HCT116 (cell line): ENCODE results near the gene DOCK4. TPM values are rescaled to one million over a fixed set of nuclear protein-coding genes. Genes with fewer than 3 reads are reported as not detected.

Experiments
- ATAC-seq: fragments of 200-7000 bp; cut with Tn5 transposase; 2 replicates; pipeline ENCODE4 v1.9.1; 2020; ENCODE audit warnings: mild to moderate bottlenecking, moderate library complexity
- BruUV-seq: library from RNA; stranded (reverse); fragments of 400-500 nt; replicated peaks from 2 replicates; lab custom pipeline; 2021; lab: Mats Ljungman, UMichigan
- CTCF ChIA-PET: fragments of 300-600 bp; sonication (Branson Sonifier 250); formaldehyde crosslinking; loops from one replicate; lab custom pipeline; 2021; ENCODE audit warnings: antibody characterized with exemption; lab: Charles Lee
- POLR2A ChIA-PET: fragments of 300-600, 350-600 bp; sonication (Branson Sonifier 250); formaldehyde crosslinking; loops from one replicate; lab custom pipeline; 2021; ENCODE audit warnings: antibody characterized with exemption; lab: Charles Lee
- RAD21 ChIA-PET, 2 experiments: fragments of 300-600 bp; sonication (Branson Sonifier 250); formaldehyde crosslinking; loops; one replicate each; lab custom pipeline; 2023; ENCODE audit warnings: low total read pairs in 2 of 2; ENCODE audit not compliant: uncharacterized antibody in 2 of 2, unreplicated experiment in 2 of 2, low non-redundant PET in 1 of 2; lab: Charles Lee
- DNase-seq: peaks from one replicate; pipeline ENCODE4 v3.0.0-alpha.2; 2010; ENCODE audit warnings: low read depth, low spot score
- H2AFZ ChIP-seq: fragments of 200-600 bp; shearing (Covaris generic), sonication (generic); 2 replicates; pipeline ENCODE4 v1.6.1; 2017; ENCODE audit warnings: low read depth, mixed run types, mixed read lengths, antibody characterized with exemption, low read length; ENCODE audit not compliant: poor library complexity, severe bottlenecking
- H3K27ac ChIP-seq: 2 replicates; pipeline ENCODE4 v1.5.1; 2012; ENCODE audit warnings: low read depth, low read length
- H3K27me3 ChIP-seq: fragments of 200-600 bp; sonication (generic); 2 replicates; pipeline ENCODE4 v1.6.1; 2016; ENCODE audit warnings: mixed run types, low read length, mixed read lengths; ENCODE audit not compliant: insufficient read depth
- H3K36me3 ChIP-seq, 2 experiments: fragments of 200-500 bp in 1 of 2; fragments of 200-600 bp in 1 of 2; sonication (Bioruptor generic) in 1 of 2; sonication (generic) in 1 of 2; 2 replicates each; pipeline versions ENCODE4 v1.5.1 to v1.6.1; 2014 to 2016; ENCODE audit warnings: low read length in 2 of 2, inconsistent platforms in 1 of 2, mixed read lengths in 1 of 2, mixed run types in 1 of 2; ENCODE audit not compliant: insufficient read depth in 2 of 2, control insufficient read depth in 1 of 2
- H3K4me1 ChIP-seq, 2 experiments: fragments of 200-600 bp in 1 of 2; sonication (generic) in 1 of 2; 2 replicates each; pipeline versions ENCODE4 v1.5.1 to v1.6.1; 2012 to 2017; ENCODE audit warnings: low read length in 2 of 2, inconsistent platforms in 1 of 2, mild to moderate bottlenecking in 1 of 2, mixed read lengths in 1 of 2, mixed run types in 1 of 2, moderate library complexity in 1 of 2; ENCODE audit not compliant: insufficient read depth in 2 of 2, control insufficient read depth in 1 of 2
- H3K4me2 ChIP-seq: fragments of 200-600 bp; sonication (generic); 2 replicates; pipeline ENCODE4 v1.6.1; 2017; ENCODE audit warnings: mixed run types, low read length, mixed read lengths
- H3K4me3 ChIP-seq, 2 experiments: fragments of 200-600 bp in 1 of 2; sonication (generic) in 1 of 2; replicated peaks in 1 of 2; 2 replicates each; pipeline ENCODE4 v1.5.1; 2011 to 2016; ENCODE audit warnings: low read length in 2 of 2, control low read depth in 1 of 2, low read depth in 1 of 2, mild to moderate bottlenecking in 1 of 2, mixed read lengths in 1 of 2, mixed run types in 1 of 2
- H3K79me2 ChIP-seq: fragments of 200-600 bp; sonication (generic); 2 replicates; pipeline ENCODE4 v1.6.1; 2017; ENCODE audit warnings: mild to moderate bottlenecking, mixed run types, low read length, moderate library complexity, mixed read lengths; ENCODE audit not compliant: insufficient read depth
- H3K9ac ChIP-seq: fragments of 200-600 bp; sonication (generic); 2 replicates; pipeline ENCODE4 v1.6.1; 2016; ENCODE audit warnings: low read length, mixed read lengths
- H3K9me2 ChIP-seq: fragments of 200-600 bp; sonication (generic), shearing (Covaris generic); 2 replicates; pipeline ENCODE4 v1.6.1; 2017; ENCODE audit warnings: mixed run types, mild to moderate bottlenecking, moderate library complexity; ENCODE audit not compliant: insufficient read depth
- H3K9me3 ChIP-seq, 2 experiments: fragments of 200-500 bp in 1 of 2; fragments of 200-600 bp in 1 of 2; sonication (Bioruptor generic) in 1 of 2; sonication (generic) in 1 of 2; 2 replicates each; pipeline ENCODE4 v1.6.1; 2014 to 2017; ENCODE audit warnings: low read length in 2 of 2, mixed read lengths in 2 of 2, inconsistent platforms in 1 of 2, low read depth in 1 of 2, mild to moderate bottlenecking in 1 of 2, mixed run types in 1 of 2, moderate library complexity in 1 of 2; ENCODE audit not compliant: control insufficient read depth in 1 of 2, insufficient read depth in 1 of 2
- H4K20me1 ChIP-seq: fragments of 200-600 bp; sonication (generic), shearing (Covaris generic); 2 replicates; pipeline ENCODE4 v1.6.1; 2017; ENCODE audit warnings: mixed run types, mild to moderate bottlenecking, moderate library complexity; ENCODE audit not compliant: insufficient read depth
- CEBPB ChIP-seq: IDR thresholded peaks from 2 replicates; pipeline ENCODE4 v1.6.1; 2012; ENCODE audit warnings: low read depth
- FOSL1 ChIP-seq: IDR thresholded peaks from 2 replicates; pipeline ENCODE4 v1.6.1; 2012; ENCODE audit warnings: low read depth
- JUND ChIP-seq: IDR thresholded peaks from 2 replicates; pipeline ENCODE4 v1.6.1; 2012
- POLR2AphosphoS5 ChIP-seq: IDR thresholded peaks from 2 replicates; pipeline ENCODE4 v1.6.1; 2011; ENCODE audit warnings: mild to moderate bottlenecking, low read depth, low read length, moderate library complexity
- RAD21 ChIP-seq: IDR thresholded peaks from 2 replicates; pipeline ENCODE4 v1.6.1; 2012; ENCODE audit warnings: low read depth, mild to moderate bottlenecking
- SIN3A ChIP-seq: IDR thresholded peaks from 2 replicates; pipeline ENCODE4 v1.6.1; 2012; ENCODE audit warnings: low read depth
- SRF ChIP-seq: IDR thresholded peaks from 2 replicates; pipeline ENCODE4 v1.6.1; 2012; ENCODE audit warnings: low read depth
- TCF7L2 ChIP-seq: IDR thresholded peaks from 2 replicates; pipeline ENCODE4 v1.7.0; 2011; ENCODE audit warnings: borderline replicate concordance, inconsistent platforms; ENCODE audit not compliant: insufficient read depth, insufficient read length; ENCODE audit errors: extremely low read depth
- YY1 ChIP-seq: IDR thresholded peaks from 2 replicates; pipeline ENCODE4 v1.6.1; 2011; ENCODE audit warnings: low read length, low read depth, moderate library complexity, mild to moderate bottlenecking; ENCODE audit not compliant: insufficient replicate concordance; ENCODE audit errors: extremely low read depth
- ZFX ChIP-seq: fragments of 450-650 bp; IDR thresholded peaks from 2 replicates; pipeline ENCODE4 v1.6.1; 2017
- ZNF274 ChIP-seq: fragments of 200-500 bp; sonication (Bioruptor generic); IDR thresholded peaks from 2 replicates; pipeline ENCODE4 v1.6.1; 2014; ENCODE audit warnings: mild to moderate bottlenecking, low read depth, low read length, inconsistent platforms
- intact Hi-C: fragments of 100-400 bp; cut with micrococcal nuclease; formaldehyde crosslinking; loops from 2 replicates; pipeline ENCODE4 v1.10.0; 2022
- total RNA-seq: library from RNA; stranded (reverse); gene quantifications from one replicate; pipeline ENCODE4 v1.2.1, GENCODE V29; 2021; ENCODE audit not compliant: unreplicated experiment
- TF ChIP-seq, protein P1 (sequence below): IDR thresholded peaks from 2 replicates; pipeline ENCODE4 v1.6.1; 2012; ENCODE audit warnings: low read depth

DOCK4 gene
- total RNA-seq, 1 experiment from 2014 or later, result 2.2 TPM

DNA sequence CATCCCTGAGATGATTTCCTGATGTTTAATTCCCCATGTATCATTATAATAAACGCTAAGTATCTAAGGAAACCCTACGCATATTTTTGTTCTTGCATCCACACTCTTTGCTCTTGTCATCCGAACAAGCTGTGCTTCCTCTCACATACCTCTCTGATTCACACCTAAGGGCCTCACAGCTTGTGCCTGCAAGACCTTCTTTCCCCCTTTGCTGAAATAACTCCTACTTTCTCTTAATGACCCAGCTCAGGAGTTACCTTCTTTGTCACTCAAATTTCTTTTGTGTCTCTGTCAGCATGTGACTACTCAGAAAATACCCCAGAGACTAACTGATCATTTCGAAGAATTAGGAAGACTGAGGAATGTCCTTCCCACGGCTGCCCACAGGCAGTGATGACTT, 434.6 kb downstream of the DOCK4 start:
- H3K4me2 ChIP-seq, result no peak overlapping the region
- intact Hi-C loops, result no loop called here
- no peaks in the 10 kb centered on the region for H3K9me3 ChIP-seq
- no peaks in the 10 kb centered on the region for H3K36me3 ChIP-seq
- no TSS peak for BruUV-seq
- DNase-seq (no peak), ATAC-seq (no peak)
- H4K20me1 ChIP-seq, result no peaks in the 10 kb centered on the region
- H3K4me3 ChIP-seq, result no peak overlapping the region
- ChIA-PET POLR2A (no interaction called here), CTCF (no interaction called here)
- no peaks in the 10 kb centered on the region for H3K27me3 ChIP-seq
- TF ChIP-seq POLR2AphosphoS5 (no peak), RAD21 (no peak), CEBPB (no peak), YY1 (no peak), SRF (no peak), TCF7L2 (no peak), ZNF274 (no peak), ZFX (no peak), JUND (no peak), FOSL1 (no peak), SIN3A (no peak)
- TF ChIP-seq, protein P1, sequence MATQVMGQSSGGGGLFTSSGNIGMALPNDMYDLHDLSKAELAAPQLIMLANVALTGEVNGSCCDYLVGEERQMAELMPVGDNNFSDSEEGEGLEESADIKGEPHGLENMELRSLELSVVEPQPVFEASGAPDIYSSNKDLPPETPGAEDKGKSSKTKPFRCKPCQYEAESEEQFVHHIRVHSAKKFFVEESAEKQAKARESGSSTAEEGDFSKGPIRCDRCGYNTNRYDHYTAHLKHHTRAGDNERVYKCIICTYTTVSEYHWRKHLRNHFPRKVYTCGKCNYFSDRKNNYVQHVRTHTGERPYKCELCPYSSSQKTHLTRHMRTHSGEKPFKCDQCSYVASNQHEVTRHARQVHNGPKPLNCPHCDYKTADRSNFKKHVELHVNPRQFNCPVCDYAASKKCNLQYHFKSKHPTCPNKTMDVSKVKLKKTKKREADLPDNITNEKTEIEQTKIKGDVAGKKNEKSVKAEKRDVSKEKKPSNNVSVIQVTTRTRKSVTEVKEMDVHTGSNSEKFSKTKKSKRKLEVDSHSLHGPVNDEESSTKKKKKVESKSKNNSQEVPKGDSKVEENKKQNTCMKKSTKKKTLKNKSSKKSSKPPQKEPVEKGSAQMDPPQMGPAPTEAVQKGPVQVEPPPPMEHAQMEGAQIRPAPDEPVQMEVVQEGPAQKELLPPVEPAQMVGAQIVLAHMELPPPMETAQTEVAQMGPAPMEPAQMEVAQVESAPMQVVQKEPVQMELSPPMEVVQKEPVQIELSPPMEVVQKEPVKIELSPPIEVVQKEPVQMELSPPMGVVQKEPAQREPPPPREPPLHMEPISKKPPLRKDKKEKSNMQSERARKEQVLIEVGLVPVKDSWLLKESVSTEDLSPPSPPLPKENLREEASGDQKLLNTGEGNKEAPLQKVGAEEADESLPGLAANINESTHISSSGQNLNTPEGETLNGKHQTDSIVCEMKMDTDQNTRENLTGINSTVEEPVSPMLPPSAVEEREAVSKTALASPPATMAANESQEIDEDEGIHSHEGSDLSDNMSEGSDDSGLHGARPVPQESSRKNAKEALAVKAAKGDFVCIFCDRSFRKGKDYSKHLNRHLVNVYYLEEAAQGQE, result no peak
- TF ChIP-seq, all 23 proteins: peak for 0
- H3K9me2 ChIP-seq, result no peaks in the 10 kb centered on the region
- H3K4me1 ChIP-seq, result no peaks in the 10 kb centered on the region
- H2AFZ ChIP-seq, result no peak overlapping the region
- no peak overlapping the region for H3K9ac ChIP-seq
- RAD21 ChIA-PET, result no interaction called here
- H3K79me2 ChIP-seq, result no peaks in the 10 kb centered on the region
- H3K27ac ChIP-seq, result no peak overlapping the region
